Smooth muscle cell of the coronary artery (primary cell): ENCODE measurements around the gene KLK7. TPM values are rescaled to one million over a fixed set of nuclear protein-coding genes. Genes with fewer than 3 reads are reported as not detected.

Source experiments
- total RNA-seq: library from RNA; depleted of rRNA; stranded (reverse); fragments of >200 nt; gene quantifications from 2 replicates; pipeline ENCODE4 v1.2.3, GENCODE V29; 2014; ENCODE audit warnings: low replicate concordance

Gene KLK7
- not detected in 2 replicates for total RNA-seq

GRCh38 chr19:50983625-50984292 is at the start of gene KLK7:
TSS of gene KLK7 (minus strand) at chr19:50983917. CDS start at chr19:50982399, 1,518 bp downstream.

GRCh38 chr19:51026554-51026831 is 42.8 kb upstream of the KLK7 start, which contains the start of gene KLK11:
TSS of gene KLK11 (minus strand) at chr19:51026616. CDS start at chr19:51025631, 985 bp downstream.

GRCh38 chr19:51019544-51019925 is 35.8 kb upstream of the KLK7 start, which contains the start of gene KLK10:
TSS of gene KLK10 (minus strand) at chr19:51019709. CDS start at chr19:51019130, 579 bp downstream.

GRCh38 chr19:51001515-51001914 is 17.8 kb upstream of the KLK7 start, which contains the start of gene KLK8:
TSS of gene KLK8 (minus strand) at chr19:51001604. CDS start at chr19:51001167, 437 bp downstream.

GRCh38 chr19:50969413-50969760 is 14.3 kb downstream of the KLK7 start, which contains the start of gene KLK6:
TSS of gene KLK6 (minus strand) at chr19:50969591. CDS start at chr19:50968104, 1,487 bp downstream.

GRCh38 chr19:50952910-50953309 is 30.8 kb downstream of the KLK7 start, which contains the start of gene KLK5:
TSS of gene KLK5 (minus strand) at chr19:50953038. CDS start at chr19:50952657, 381 bp downstream.

Other genes starting within 250 kb of the KLK7 start
- not detected in 2 replicates for gene GPR32, start 213.5 kb downstream of the KLK7 start, total RNA-seq
- not detected in 2 replicates for gene ACP4, start 193.5 kb downstream of the KLK7 start, total RNA-seq
- gene KLK1, start 160.1 kb downstream of the KLK7 start, total RNA-seq = not detected in 2 replicates
- gene KLK15, start 150.3 kb downstream of the KLK7 start, total RNA-seq = not detected in 2 replicates
- gene KLK3, start 129.0 kb downstream of the KLK7 start, total RNA-seq = not detected in 2 replicates
- gene KLK2, start 110.5 kb downstream of the KLK7 start, total RNA-seq = not detected in 2 replicates
- not detected in 2 replicates for gene KLK4, start 72.5 kb downstream of the KLK7 start, total RNA-seq
- gene KLK5, start 30.9 kb downstream of the KLK7 start, total RNA-seq = not detected in 2 replicates
- gene KLK6, start 14.3 kb downstream of the KLK7 start, total RNA-seq = 0.08 TPM in 1 of 2 replicates, not detected in the other
- gene KLK8, start 17.7 kb upstream of the KLK7 start, total RNA-seq = not detected in 2 replicates
- not detected in 2 replicates for gene KLK10, start 35.8 kb upstream of the KLK7 start, total RNA-seq
- gene KLK11, start 42.7 kb upstream of the KLK7 start, total RNA-seq = not detected in 2 replicates
- gene KLK12, start 51.1 kb upstream of the KLK7 start, total RNA-seq = not detected in 2 replicates
- not detected in 2 replicates for gene KLK13, start 81.2 kb upstream of the KLK7 start, total RNA-seq
- gene KLK14, start 99.0 kb upstream of the KLK7 start, total RNA-seq = not detected in 2 replicates
- gene CTU1, start 124.5 kb upstream of the KLK7 start, total RNA-seq = 1.9 and 5.3 TPM in 2 replicates
- gene SIGLEC9, start 141.0 kb upstream of the KLK7 start, total RNA-seq = not detected in 2 replicates
- not detected in 2 replicates for gene SIGLEC7, start 158.4 kb upstream of the KLK7 start, total RNA-seq
- gene CD33, start 241.2 kb upstream of the KLK7 start, total RNA-seq = not detected in 2 replicates